A673 (cell line): Measurements from ENCODE around the gene PDGFRB. TPM values are rescaled to one million over a fixed set of nuclear protein-coding genes. Genes with fewer than 3 reads are reported as not detected.

Experiments
- BruUV-seq: library from RNA; stranded (reverse); fragments of 400-500 nt; replicated peaks from 2 replicates; lab custom pipeline; 2021; lab: Mats Ljungman, UMichigan
- CTCF ChIA-PET: fragments of 300-600 bp; sonication (Branson Sonifier 250); formaldehyde crosslinking; loops from one replicate; lab custom pipeline; 2022; ENCODE audit warnings: antibody characterized with exemption; lab: Charles Lee
- POLR2A ChIA-PET: fragments of 300-600 bp; sonication (Branson Sonifier 250); formaldehyde crosslinking; loops from one replicate; lab custom pipeline; 2022; ENCODE audit warnings: antibody characterized with exemption; ENCODE audit not compliant: low non-redundant PET; lab: Charles Lee
- DNase-seq: peaks from one replicate; pipeline ENCODE4 v3.0.0-alpha.2; 2015; ENCODE audit warnings: low spot score
- H3K27ac ChIP-seq: fragments of 200-600 bp; sonication (generic); 2 replicates; pipeline ENCODE4 v1.5.1; 2016; ENCODE audit warnings: mixed run types, low read depth, mild to moderate bottlenecking, mixed read lengths, antibody characterized with exemption, low read length; ENCODE audit not compliant: poor library complexity, severe bottlenecking
- H3K27me3 ChIP-seq: fragments of 200-600 bp; sonication (generic); replicated peaks from 2 replicates; pipeline ENCODE4 v1.6.1; 2017; ENCODE audit warnings: mixed run types, low read depth, mild to moderate bottlenecking, mixed read lengths, antibody characterized with exemption, low read length; ENCODE audit not compliant: insufficient read depth, poor library complexity
- H3K36me3 ChIP-seq: fragments of 200-600 bp; sonication (generic); 2 replicates; pipeline ENCODE4 v1.6.1; 2016; ENCODE audit warnings: mixed run types, mild to moderate bottlenecking, mixed read lengths, antibody characterized with exemption, low read length; ENCODE audit not compliant: insufficient read depth, poor library complexity, severe bottlenecking
- H3K4me1 ChIP-seq: fragments of 200-600 bp; sonication (generic); 2 replicates; pipeline ENCODE4 v1.6.1; 2017; ENCODE audit warnings: mixed run types, mild to moderate bottlenecking, mixed read lengths, antibody characterized with exemption, low read length; ENCODE audit not compliant: insufficient read depth, poor library complexity, severe bottlenecking
- H3K4me3 ChIP-seq: fragments of 200-600 bp; sonication (generic); 2 replicates; pipeline ENCODE4 v1.5.1; 2016; ENCODE audit warnings: low read depth, mixed run types, mild to moderate bottlenecking, mixed read lengths, low read length; ENCODE audit not compliant: poor library complexity, severe bottlenecking
- H3K9me3 ChIP-seq: fragments of 200-600 bp; sonication (generic); 2 replicates; pipeline ENCODE4 v1.6.1; 2016; ENCODE audit warnings: mixed run types, low read depth, mild to moderate bottlenecking, mixed read lengths, antibody characterized with exemption, low read length; ENCODE audit not compliant: poor library complexity, severe bottlenecking
- EZH2 ChIP-seq: fragments of 200-600 bp; sonication (generic); IDR thresholded peaks from 2 replicates; pipeline ENCODE4 v1.6.1; 2017; ENCODE audit warnings: borderline replicate concordance, low read depth, mild to moderate bottlenecking, mixed read lengths, antibody characterized with exemption, low read length; ENCODE audit not compliant: poor library complexity, severe bottlenecking
- intact Hi-C: fragments of 100-400 bp; cut with micrococcal nuclease; formaldehyde crosslinking; loops from one replicate; pipeline ENCODE4 v1.10.0; 2022; ENCODE audit not compliant: unreplicated experiment
- total RNA-seq: library from RNA; stranded (reverse); gene quantifications from 2 replicates; pipeline ENCODE4 v1.2.3, GENCODE V29; 2021
- TF ChIP-seq, protein P1 (sequence below): fragments of 300-800, 200-600 bp; sonication (generic); conservative IDR thresholded peaks from 2 replicates; pipeline ENCODE4 v1.5.1; 2017; ENCODE audit warnings: low read depth, mild to moderate bottlenecking, antibody characterized with exemption, low read length, moderate library complexity, mixed read lengths

Gene PDGFRB
- total RNA-seq, 1 experiment from 2014 or later: 25.9 TPM

DNA sequence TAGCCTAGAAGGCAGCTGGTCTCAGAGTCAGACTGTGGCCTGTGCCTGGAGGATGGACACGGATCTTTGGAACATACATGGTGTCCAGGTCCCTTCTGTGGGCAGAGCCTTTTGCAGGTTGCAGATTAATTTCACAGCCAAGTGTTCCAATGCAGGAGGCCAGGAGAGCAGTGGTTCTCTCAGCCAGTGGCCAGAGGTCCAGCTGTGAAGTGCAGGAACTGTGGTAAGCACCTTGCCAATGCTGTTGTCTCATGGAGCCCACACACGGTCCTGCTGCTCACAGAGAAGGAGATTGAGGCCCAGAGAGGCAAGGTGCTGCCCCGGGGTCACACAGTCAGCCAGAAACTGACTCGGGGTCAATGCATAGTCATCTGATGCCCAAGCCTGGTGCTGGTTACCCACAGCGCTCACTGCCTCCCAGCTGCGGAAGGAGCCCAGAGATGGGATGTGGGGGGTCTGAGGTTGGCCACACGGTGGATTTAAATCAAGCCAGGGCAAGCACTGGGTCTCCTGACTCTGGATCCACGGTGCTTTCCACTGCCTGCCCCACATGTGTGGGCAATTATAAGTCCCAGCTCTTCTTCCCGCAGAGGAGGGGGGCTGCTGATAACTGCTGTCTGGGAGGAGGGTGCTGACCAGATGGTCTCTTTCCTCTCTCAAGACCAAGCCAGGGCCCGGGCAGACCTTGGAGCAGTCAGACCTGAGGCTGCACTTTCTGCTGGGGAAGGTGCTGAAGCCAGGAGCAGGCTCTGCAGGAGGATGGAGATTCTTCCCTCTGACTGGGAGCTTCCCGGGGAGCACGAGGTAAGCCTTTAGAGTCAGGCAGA is 2.8 kb downstream of the PDGFRB start:
- no peak for DNase-seq
- TF ChIP-seq, protein P1, sequence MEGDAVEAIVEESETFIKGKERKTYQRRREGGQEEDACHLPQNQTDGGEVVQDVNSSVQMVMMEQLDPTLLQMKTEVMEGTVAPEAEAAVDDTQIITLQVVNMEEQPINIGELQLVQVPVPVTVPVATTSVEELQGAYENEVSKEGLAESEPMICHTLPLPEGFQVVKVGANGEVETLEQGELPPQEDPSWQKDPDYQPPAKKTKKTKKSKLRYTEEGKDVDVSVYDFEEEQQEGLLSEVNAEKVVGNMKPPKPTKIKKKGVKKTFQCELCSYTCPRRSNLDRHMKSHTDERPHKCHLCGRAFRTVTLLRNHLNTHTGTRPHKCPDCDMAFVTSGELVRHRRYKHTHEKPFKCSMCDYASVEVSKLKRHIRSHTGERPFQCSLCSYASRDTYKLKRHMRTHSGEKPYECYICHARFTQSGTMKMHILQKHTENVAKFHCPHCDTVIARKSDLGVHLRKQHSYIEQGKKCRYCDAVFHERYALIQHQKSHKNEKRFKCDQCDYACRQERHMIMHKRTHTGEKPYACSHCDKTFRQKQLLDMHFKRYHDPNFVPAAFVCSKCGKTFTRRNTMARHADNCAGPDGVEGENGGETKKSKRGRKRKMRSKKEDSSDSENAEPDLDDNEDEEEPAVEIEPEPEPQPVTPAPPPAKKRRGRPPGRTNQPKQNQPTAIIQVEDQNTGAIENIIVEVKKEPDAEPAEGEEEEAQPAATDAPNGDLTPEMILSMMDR: no peak
- TF ChIP-seq EZH2: no peak
- H3K27ac ChIP-seq: no peak overlapping the region
- POLR2A ChIA-PET: no interaction called here
- intact Hi-C loops: no loop called here
- no peak overlapping the region for H3K4me3 ChIP-seq
- CTCF ChIA-PET: no interaction called here
- no TSS peak for BruUV-seq
- no peaks in the 10 kb centered on the region for H3K27me3 ChIP-seq
- H3K4me1 ChIP-seq: peaks cover 27% of the 10 kb centered on the region
- H3K9me3 ChIP-seq: no peaks in the 10 kb centered on the region
- H3K36me3 ChIP-seq: no peaks in the 10 kb centered on the region

DNA sequence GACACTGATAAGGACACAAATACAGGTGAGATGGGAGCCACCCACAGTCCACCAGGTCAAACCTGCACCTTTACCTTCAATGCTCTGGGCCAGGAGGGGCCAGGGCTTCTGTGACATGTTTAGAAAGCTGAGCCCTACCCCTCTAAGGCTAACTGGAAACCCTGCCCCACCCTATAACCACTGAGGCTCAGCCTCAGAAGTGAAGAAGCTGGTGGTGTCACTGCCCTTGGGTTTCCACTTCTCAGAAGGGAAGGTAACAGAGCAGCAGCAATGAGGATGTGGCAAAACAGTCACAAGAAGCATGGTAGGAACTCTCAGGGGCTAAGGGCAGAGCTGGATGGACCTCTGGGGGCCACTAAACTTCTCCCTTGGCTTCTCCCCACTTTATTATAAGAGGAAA is 6.0 kb downstream of the PDGFRB start:
- DNase-seq: no peak
- Histone ChIP-seq H3K27me3 (no peaks in the 10 kb centered on the region), H3K4me3 (no peak overlapping the region), H3K36me3 (no peaks in the 10 kb centered on the region), H3K9me3 (no peaks in the 10 kb centered on the region), H3K27ac (no peak overlapping the region), H3K4me1 (peaks cover 19% of the 10 kb centered on the region)
- no TSS peak for BruUV-seq
- POLR2A ChIA-PET: no interaction called here
- CTCF ChIA-PET: no interaction called here
- no peak for TF ChIP-seq EZH2
- TF ChIP-seq, protein P1: no peak
- intact Hi-C loops: no loop called here

DNA sequence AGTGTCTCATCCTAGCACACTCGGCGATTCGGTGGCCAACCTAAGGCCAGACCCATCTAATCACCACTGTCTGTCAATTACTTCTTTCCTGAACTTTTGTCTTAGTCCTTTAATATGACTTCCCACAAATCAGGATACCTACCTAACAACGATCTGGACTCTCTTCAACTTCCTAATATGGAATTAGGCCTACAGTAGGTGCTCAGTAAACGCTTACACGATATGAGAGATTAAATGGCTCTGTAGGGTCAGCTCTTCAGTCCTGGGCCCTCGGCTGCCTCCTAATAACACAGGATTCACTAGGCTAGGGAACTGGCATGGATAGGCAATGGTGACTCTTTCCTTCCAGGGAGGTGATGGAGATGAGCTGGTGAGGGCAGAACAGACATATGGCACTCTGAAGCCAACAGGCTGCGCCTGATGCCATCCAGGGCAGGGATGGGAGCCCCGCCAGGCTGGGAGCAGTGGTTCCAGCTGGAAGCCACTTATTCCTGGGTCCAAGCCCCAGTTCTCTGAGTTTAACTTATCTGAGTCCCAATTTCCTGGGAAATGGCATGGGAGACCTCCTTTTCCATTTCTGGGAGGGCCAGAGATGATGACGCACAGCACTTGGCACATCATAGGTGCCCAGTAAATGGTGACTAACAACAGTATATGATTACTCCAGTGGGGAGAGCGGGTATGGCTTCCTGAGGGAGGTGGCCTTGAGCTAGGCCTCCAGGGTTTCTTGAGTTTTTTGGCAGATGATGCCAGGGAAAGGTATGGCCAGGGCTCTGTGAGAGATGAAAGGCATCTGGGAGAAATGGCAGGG is 7.3 kb downstream of the PDGFRB start:
- POLR2A ChIA-PET: no interaction called here
- Histone ChIP-seq H3K4me3 (no peak overlapping the region), H3K9me3 (no peaks in the 10 kb centered on the region), H3K27me3 (no peaks in the 10 kb centered on the region), H3K4me1 (peaks cover 23% of the 10 kb centered on the region), H3K27ac (no peak overlapping the region), H3K36me3 (no peaks in the 10 kb centered on the region)
- DNase-seq: no peak
- CTCF ChIA-PET: no interaction called here
- intact Hi-C loops: no loop called here
- no peak for TF ChIP-seq EZH2
- TF ChIP-seq, protein P1: no peak
- BruUV-seq: no TSS peak
